HG02981 (cell line): ENCODE results near the gene DCLRE1A.
A peak's percentile ranks its signal among the peaks of the same experiment; 100 is the strongest.
"Not testable (repeated sequence)": the region's sequence is repeated elsewhere in the genome, so short reads cannot be mapped to it uniquely, and the experiment has no call there.

Experiments
- ATAC-seq: cut with Tn5 transposase; IDR thresholded peaks from one replicate; pipeline ENCODE4 v1.9.1; 2021; ENCODE audit warnings: mild to moderate bottlenecking, moderate library complexity; ENCODE audit not compliant: unreplicated experiment

Gene DCLRE1A

DNA sequence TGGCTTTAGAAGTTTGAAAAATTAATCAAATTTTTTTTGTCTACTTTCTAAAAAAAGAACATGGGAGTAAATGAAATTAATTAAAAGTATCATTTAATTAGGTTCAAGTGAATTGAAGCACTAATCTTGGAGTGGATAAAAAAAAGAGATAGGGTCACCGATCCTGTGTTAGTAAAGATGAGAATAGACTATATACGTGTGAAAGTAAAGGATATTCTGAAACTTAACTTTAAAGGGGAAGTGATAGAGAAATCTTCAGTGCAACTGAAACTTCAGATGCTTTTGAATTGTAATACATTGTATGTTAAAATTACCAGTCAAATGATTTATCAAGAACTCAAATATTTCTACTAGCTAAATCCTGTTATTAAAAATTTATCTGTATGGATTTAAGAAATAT is 5.4 kb upstream of the DCLRE1A start:
- peak; percentile 33 for ATAC-seq

- no peak for ATAC-seq
Observed at GRCh38 chr10:113858541-113858940, 4.7 kb upstream of the DCLRE1A start.

- no peak for ATAC-seq
Observed at GRCh38 chr10:113857210-113857609, 3.3 kb upstream of the DCLRE1A start.

- no peak for ATAC-seq
Observed at GRCh38 chr10:113856563-113856962, 2.7 kb upstream of the DCLRE1A start.

DNA sequence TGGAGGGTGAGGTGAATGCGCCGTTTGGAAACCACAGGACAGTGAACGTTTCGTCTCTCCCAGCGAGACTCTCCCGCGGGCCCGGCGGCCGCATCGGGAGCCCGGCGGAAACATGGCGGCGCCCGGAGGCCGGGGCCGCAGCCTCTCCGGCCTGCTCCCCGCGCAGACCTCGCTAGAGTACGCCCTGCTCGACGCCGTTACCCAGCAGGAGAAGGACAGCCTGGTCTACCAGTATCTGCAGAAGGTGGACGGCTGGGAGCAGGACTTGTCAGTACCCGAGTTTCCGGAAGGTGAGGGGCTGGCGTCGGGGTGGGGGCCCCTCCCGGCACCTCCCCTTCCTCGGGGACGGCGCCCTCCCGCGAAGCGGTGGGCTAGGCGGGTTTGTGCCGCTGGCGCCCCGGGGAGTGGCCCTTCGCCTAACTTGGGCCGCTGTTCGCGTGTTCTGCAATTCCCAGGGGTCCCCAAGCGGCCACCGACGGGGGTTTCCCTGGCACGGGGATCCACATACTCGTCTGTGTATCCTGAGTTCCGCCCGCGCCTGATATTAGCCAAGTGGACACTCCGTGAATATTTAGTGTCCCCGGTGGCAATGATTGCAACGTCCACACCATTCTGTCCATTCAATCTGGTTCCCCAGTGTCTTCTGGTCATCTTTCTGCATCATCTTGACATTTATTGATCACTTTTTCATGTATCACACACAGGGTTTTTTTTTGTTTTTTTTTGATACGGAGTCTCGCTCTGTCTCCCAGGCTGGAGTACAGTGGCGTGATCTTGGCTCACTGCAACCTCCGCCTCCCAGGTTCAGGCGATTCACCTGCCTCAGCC is 1.1 kb upstream of the DCLRE1A start:
- peak; percentile 36 for ATAC-seq

- ATAC-seq, result no peak
Observed at GRCh38 chr10:113853578-113854012, 287 bp downstream of the DCLRE1A start.

DNA sequence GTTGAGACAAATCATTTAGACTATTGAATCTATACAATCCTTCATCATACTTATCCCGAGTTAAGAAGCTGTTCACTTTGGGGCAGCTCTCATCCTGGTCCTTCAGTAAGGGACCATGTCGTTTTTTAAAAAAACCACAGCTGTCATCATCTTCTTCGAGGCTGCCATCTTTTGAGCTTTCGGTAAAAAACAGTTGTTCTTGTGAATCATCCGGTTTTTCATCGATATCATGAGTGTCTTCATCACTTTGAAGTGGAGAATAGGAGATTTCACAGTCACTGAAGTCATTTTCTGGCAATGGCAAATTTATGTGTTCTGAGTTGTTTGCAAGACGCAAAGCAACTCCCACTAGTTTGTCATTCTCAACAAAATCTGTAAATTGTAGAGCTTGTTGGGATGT is 3.9 kb downstream of the DCLRE1A start:
- ATAC-seq, result no peak

- ATAC-seq, result no peak
Observed at GRCh38 chr10:113849140-113849803, 4.6 kb downstream of the DCLRE1A start.

DNA sequence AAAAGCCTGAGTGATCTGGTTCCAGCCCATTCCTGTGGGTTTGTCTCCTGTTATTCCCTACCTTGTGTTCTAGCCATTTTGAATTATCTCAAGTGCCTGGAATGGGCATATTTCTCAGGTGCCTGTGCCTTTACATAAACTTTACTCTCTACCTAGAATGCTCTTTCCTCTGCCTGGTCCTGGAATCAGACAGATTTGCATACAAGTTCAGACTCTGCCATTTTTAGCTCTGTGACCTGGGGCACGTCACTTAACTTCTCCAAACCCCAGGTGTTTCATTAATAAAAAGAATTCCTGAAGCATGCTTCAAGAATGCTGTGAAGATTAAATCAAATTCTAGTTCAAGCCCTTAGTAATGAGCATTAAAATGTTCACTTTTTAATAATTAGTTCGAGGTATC is 7.8 kb downstream of the DCLRE1A start:
- ATAC-seq, result no peak

DNA sequence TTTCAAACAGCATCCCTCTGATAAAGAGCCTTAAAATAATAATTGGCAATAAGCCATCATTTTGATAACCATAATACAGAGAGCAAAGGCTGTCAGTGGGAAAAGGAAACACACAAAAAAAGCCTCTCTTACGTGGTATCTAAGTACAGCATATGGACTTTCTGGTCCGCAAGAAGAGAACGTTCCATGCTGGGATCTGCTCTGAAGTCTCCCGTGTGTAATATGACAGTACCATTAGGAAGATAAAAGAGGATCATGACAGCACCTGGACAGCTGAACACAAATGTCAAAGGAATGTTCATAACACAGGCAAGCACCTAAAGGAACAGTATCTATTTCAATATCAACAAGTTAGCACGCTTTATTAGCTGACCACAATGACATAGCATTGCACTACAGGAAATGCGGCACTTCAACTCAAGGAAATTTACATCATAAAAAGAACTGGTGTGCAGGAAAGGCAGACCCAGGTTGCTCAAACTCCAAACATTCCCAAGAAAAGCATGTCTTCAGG is 9.9 kb downstream of the DCLRE1A start:
- no peak for ATAC-seq

GRCh38 chr10:113842171-113842570 is 11.7 kb downstream of the DCLRE1A start:
- no peak for ATAC-seq

DNA sequence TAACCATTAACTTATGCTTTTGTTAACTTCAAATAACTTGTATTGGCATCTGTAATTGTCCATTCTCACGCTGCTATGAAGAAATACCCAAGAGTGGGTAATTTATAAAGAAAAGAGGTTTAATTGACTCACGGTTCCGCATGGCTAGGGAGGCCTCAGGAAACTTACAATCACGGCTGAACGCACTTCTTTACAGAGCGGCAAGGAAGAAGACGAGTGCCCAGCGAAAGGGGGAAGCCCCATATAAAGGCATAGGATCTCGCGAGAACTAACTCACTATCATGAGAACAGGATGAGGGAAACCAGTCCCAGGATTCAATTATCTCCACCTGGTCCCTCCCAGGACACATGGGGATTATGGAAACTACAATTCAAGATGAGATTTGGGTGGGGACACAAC is 25.3 kb downstream of the DCLRE1A start:
- ATAC-seq, result not testable (repeated sequence)

DNA sequence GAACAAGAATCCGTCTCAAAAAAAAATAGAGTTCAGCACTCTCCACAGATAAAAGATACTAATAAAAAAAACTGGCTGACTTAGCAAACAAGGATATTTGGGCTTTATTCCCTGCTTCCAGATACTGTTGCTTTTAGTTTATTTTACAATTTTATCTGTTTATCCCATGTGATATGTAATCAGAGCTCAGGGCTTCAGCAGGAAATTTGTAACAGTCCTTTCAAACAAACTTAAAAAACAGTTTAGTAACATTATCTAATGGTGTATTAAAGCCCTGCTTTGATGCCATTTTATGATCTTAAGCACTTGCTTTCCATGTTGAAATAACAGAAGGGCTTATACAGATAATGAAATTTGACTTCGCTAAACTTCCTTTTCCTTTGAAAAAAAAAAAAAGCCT is 28.1 kb downstream of the DCLRE1A start:
- ATAC-seq, result no peak

DNA sequence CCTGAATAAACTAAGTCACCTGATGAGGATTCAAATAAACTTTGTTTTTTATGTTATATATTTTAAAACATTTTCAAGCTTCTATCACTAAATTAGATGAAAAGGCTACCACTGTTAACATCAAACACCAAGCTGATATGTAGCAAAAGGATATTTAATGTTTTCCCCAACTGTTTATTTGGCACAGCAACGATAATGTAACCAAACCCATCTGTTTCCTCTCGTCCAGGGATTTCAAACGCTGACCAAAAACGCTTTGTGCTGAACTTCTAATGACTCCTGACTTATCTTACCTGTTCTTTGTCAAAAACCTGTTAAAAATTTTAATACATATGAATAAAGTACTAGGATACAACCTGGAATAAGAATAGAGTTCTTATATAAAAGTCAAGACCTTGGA is 30.5 kb downstream of the DCLRE1A start:
- ATAC-seq, result no peak

DNA sequence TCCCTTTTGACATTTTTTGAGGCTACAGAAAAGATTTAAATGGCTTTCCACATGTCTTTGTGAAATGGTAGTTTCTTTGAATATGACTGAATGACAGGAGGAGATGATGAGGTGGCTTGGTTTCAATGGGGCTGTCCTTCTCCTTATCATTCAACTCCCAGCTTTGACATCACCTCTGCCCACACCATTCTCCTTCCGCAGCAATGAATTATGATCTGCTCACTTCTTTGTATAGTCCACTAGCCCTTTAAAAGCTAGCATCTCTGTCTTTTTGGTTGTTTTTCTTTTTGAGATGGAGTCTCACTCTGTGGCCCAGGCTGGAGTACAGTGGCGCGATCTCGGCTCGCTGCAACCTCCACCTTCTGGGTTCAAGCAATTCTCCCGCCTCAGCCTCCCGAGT is 31.7 kb downstream of the DCLRE1A start:
- no peak for ATAC-seq

GRCh38 chr10:113821306-113821705 is 32.6 kb downstream of the DCLRE1A start:
- not testable (repeated sequence) for ATAC-seq

- no peak for ATAC-seq
Observed at GRCh38 chr10:113820507-113820906, 33.4 kb downstream of the DCLRE1A start.

DNA sequence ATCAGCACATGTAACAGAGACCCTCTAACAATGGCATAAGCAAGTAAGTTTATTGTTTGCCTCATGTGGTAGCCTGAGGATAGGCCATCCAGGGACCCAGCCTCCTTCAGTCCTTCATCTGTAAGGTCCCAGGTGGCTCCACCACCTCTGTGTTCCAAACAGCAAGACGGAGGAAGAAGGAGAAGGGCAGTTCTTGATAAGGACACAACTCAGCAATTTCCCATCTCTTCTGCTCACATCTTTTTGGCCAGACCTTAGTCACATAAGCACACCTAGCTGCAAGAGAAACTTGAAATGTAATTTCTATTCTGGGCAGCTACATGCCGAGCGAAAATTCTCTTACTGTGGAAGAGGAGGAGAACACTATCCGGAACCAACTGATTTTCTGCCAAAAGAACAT is 33.9 kb downstream of the DCLRE1A start:
- ATAC-seq, result no peak

GRCh38 chr10:113814700-113815099 is 39.2 kb downstream of the DCLRE1A start:
- ATAC-seq, result not testable (repeated sequence)

DNA sequence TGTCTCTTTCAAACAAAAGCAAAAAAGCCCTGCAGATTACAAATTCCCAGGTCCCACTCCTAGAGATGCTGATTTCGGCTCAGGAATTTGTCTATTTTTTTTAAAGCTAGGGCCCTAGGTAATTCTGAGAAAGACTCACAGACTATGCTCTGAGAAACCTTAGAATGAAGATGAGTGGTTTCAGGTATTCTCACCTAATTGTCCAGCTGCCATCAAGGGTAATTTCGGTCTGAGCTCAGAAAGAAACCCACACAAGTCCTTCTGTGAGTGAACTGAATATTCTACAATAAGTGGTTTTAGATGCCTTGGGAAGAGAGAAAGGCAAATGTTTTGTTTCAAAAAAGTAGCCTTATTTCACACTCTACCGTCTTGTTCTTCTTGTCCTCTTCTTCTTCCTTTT is 45.7 kb downstream of the DCLRE1A start:
- ATAC-seq, result no peak

GRCh38 chr10:113806503-113806902 is 47.4 kb downstream of the DCLRE1A start:
- ATAC-seq, result no peak

DNA sequence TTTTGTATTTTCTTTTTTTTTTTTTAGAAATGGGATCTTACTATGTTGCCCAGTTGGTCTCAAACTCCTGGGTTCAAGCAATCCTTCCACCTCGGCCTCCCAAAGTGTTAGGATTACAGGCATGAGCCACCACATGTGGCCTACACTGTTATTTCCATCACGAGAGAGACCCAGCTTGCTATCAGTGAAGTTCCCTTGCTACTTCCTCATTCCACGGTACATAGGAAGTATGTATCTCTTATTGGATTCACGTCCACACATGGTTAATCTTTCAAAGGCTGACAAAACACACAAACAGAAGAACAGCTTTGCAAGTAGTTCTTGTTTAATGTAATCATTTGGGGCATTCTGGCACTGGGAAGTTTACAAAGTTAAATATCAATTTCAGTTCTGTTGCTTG is 50.9 kb downstream of the DCLRE1A start:
- no peak for ATAC-seq
